GM12878 (cell line): ENCODE data around the gene RAD51B. TPM values are rescaled to one million over a fixed set of nuclear protein-coding genes. Genes with fewer than 3 reads are reported as not detected.

Experiments used
- ATAC-seq: fragments of 200-7000 bp; cut with Tn5 transposase; 3 replicates; pipeline ENCODE4 v1.9.1; 2020; ENCODE audit warnings: mild to moderate bottlenecking, moderate library complexity
- BruUV-seq: library from RNA; stranded (reverse); fragments of 400-500 nt; replicated peaks from 2 replicates; lab custom pipeline; 2021; lab: Mats Ljungman, UMichigan
- CTCF ChIA-PET: fragments of 300-600 bp; sonication (Branson Sonifier 250); formaldehyde crosslinking; extraction: SDS; loops from one replicate; lab custom pipeline; 2021; ENCODE audit warnings: inconsistent platforms; lab: Yijun Ruan, JAX
- POLR2A ChIA-PET: fragments of 350-600 bp; formaldehyde crosslinking; extraction: SDS; loops from one replicate; lab custom pipeline; 2021; ENCODE audit warnings: inconsistent platforms; lab: Charles Lee
- RAD21 ChIA-PET: fragments of 300-600 bp; sonication (Branson Sonifier 250); formaldehyde crosslinking; loops from one replicate; lab custom pipeline; 2023; ENCODE audit warnings: antibody characterized with exemption; ENCODE audit not compliant: unreplicated experiment; lab: Charles Lee
- SMC1A ChIA-PET: fragments of 300-600 bp; sonication (Branson Sonifier 250); formaldehyde crosslinking; loops from one replicate; lab custom pipeline; 2023; ENCODE audit not compliant: unreplicated experiment, uncharacterized antibody; lab: Charles Lee
- DNase-seq: peaks from one replicate; pipeline ENCODE4 v3.0.0-alpha.2; 2011; ENCODE audit warnings: low read depth, low spot score
- FAIRE-seq: peaks from 3 replicates; lab custom pipeline; 2011; peaks lifted over from hg19 to GRCh38; lab: Jason Lieb, UNC
- H2AFZ ChIP-seq: 2 replicates; pipeline ENCODE4 v1.6.0; 2011; ENCODE audit warnings: low read depth, low read length, control low read depth; ENCODE audit not compliant: control insufficient read depth
- H3K27ac ChIP-seq: 2 replicates; pipeline ENCODE4 v1.5.1; 2011; ENCODE audit warnings: control low read depth; ENCODE audit not compliant: control insufficient read depth, insufficient read depth
- H3K27me3 ChIP-seq, 2 experiments: replicated peaks in 1 of 2; 2 replicates each; pipeline versions ENCODE4 v1.6.0 to v1.6.1; 2011; ENCODE audit warnings: low read length in 1 of 2; ENCODE audit not compliant: control insufficient read depth in 2 of 2, insufficient read depth in 2 of 2
- H3K36me3 ChIP-seq, 2 experiments: 2 replicates each; pipeline ENCODE4 v1.5.1; 2011; ENCODE audit warnings: low read length in 1 of 2; ENCODE audit not compliant: control insufficient read depth in 2 of 2, insufficient read depth in 2 of 2
- H3K4me1 ChIP-seq: 2 replicates; pipeline ENCODE4 v1.6.1; 2011; ENCODE audit warnings: mild to moderate bottlenecking, low read length, moderate library complexity, mixed read lengths; ENCODE audit not compliant: control insufficient read depth, insufficient read depth
- H3K4me2 ChIP-seq: 2 replicates; pipeline ENCODE4 v1.6.0; 2011; ENCODE audit warnings: control low read depth; ENCODE audit not compliant: control insufficient read depth, insufficient read depth
- H3K4me3 ChIP-seq: fragments of 200-600 bp; sonication (generic); 2 replicates; pipeline ENCODE4 v1.5.1; 2016
- H3K79me2 ChIP-seq: 2 replicates; pipeline ENCODE4 v1.6.0; 2011; ENCODE audit warnings: low read length; ENCODE audit not compliant: control insufficient read depth, insufficient read depth
- H3K9ac ChIP-seq: 2 replicates; pipeline ENCODE4 v1.8.0; 2011; ENCODE audit warnings: low read length, control low read depth, mixed read lengths; ENCODE audit not compliant: control insufficient read depth, insufficient read depth
- H3K9me3 ChIP-seq: replicated peaks from 3 replicates; pipeline ENCODE4 v1.5.1; 2011; ENCODE audit warnings: mild to moderate bottlenecking, low read length; ENCODE audit not compliant: control insufficient read depth, insufficient read depth
- H4K20me1 ChIP-seq: 2 replicates; pipeline ENCODE4 v1.6.0; 2011; ENCODE audit not compliant: control insufficient read depth, insufficient read depth
- CEBPB ChIP-seq, 2 experiments: fragments of 150-350 bp in 1 of 2; IDR thresholded peaks; 2 replicates each; pipeline ENCODE4 v1.6.1; 2012 to 2014; ENCODE audit warnings: low read depth in 2 of 2, low read length in 2 of 2, borderline replicate concordance in 1 of 2, inconsistent platforms in 1 of 2
- CREB1 ChIP-seq: IDR thresholded peaks from 2 replicates; pipeline ENCODE4 v1.6.1; 2012; ENCODE audit warnings: low read depth, mild to moderate bottlenecking, inconsistent platforms
- EGR1 ChIP-seq, 2 experiments: IDR thresholded peaks; 1 replicate in 1 of 2; 2 replicates in 1 of 2; pipeline ENCODE4 v1.6.1; 2011 to 2012; ENCODE audit warnings: low read depth in 2 of 2, low read length in 2 of 2, borderline replicate concordance in 1 of 2, mild to moderate bottlenecking in 1 of 2, moderate library complexity in 1 of 2
- ETV6 ChIP-seq, 2 experiments: fragments of 450-650 bp in 1 of 2; IDR thresholded peaks in 1 of 2; conservative IDR thresholded peaks in 1 of 2; 2 replicates each; pipeline ENCODE4 v1.6.1; 2014; ENCODE audit warnings: antibody characterized with exemption in 1 of 2, borderline replicate concordance in 1 of 2, low read depth in 1 of 2, mild to moderate bottlenecking in 1 of 2, moderate library complexity in 1 of 2
- GABPA ChIP-seq: IDR thresholded peaks from 2 replicates; pipeline ENCODE4 v1.6.1; 2014; ENCODE audit warnings: antibody characterized with exemption, low read depth, mild to moderate bottlenecking, inconsistent platforms
- MYB ChIP-seq: fragments of 150-350 bp; IDR thresholded peaks from 2 replicates; pipeline ENCODE4 v1.6.1; 2014; ENCODE audit warnings: mild to moderate bottlenecking, low read depth, low read length, borderline replicate concordance
- NFIC ChIP-seq: IDR thresholded peaks from 2 replicates; pipeline ENCODE4 v1.6.1; 2012; ENCODE audit warnings: low read depth, mild to moderate bottlenecking, inconsistent platforms, low read length, moderate library complexity
- NFXL1 ChIP-seq: fragments of 450-650 bp; IDR thresholded peaks from 2 replicates; pipeline ENCODE4 v1.6.1; 2017; ENCODE audit warnings: antibody characterized with exemption, mild to moderate bottlenecking, borderline replicate concordance
- RBBP5 ChIP-seq: fragments of 200-600 bp; sonication (generic); conservative IDR thresholded peaks from 2 replicates; pipeline ENCODE4 v1.6.1; 2016
- SIX5 ChIP-seq: IDR thresholded peaks from 2 replicates; pipeline ENCODE4 v1.6.1; 2011; ENCODE audit warnings: mild to moderate bottlenecking, low read depth, low read length, moderate library complexity; ENCODE audit not compliant: severe bottlenecking
- SUPT20H ChIP-seq: IDR thresholded peaks from 2 replicates; pipeline ENCODE4 v1.6.1; 2011; ENCODE audit warnings: low read depth, mild to moderate bottlenecking, low read length, moderate library complexity, borderline replicate concordance; ENCODE audit not compliant: control insufficient read depth
- TCF12 ChIP-seq: IDR thresholded peaks from 2 replicates; pipeline ENCODE4 v1.6.1; 2011; ENCODE audit warnings: low read depth, mild to moderate bottlenecking, low read length
- ZNF24 ChIP-seq: fragments of 450-650 bp; IDR thresholded peaks from 2 replicates; pipeline ENCODE4 v1.6.1; 2017; ENCODE audit warnings: antibody characterized with exemption, mild to moderate bottlenecking
- ZNF384 ChIP-seq: IDR thresholded peaks from 2 replicates; pipeline ENCODE4 v1.6.1; 2012; ENCODE audit warnings: low read depth, mild to moderate bottlenecking, low read length, improper control_type of control experiment, borderline replicate concordance
- WGBS: methylation state at CpG from one replicate; pipeline ENCODE4 v1.1.6; 2016; ENCODE audit warnings: low lambda C conversion rate; ENCODE audit not compliant: insufficient replicate concordance, insufficient coverage; ENCODE audit errors: missing lambda C conversion rate; 5-methylcytosine and 5-hydroxymethylcytosine counted together
- in situ Hi-C: fragments of 300-500 bp; cut with MboI; formaldehyde crosslinking; loops from 9 replicates; pipeline ENCODE4 v1.14.3; 2018; ENCODE audit warnings: mixed read lengths
- intact Hi-C: fragments of 100-400 bp; cut with micrococcal nuclease; formaldehyde crosslinking; loops from one replicate; pipeline ENCODE4 v1.14.2; 2022; ENCODE audit not compliant: unreplicated experiment
- polyA plus RNA-seq, 11 experiments: library from polyadenylated mRNA; depleted of rRNA in 4 of 11; unstranded in 6 of 11; stranded (reverse) in 5 of 11; fragments of >200 nt; fragmentation: Nextera tagmentation in 4 of 11; fragmentation: Illumina TruSeq in 1 of 11; extraction: Ambion mirVana in 4 of 11; extraction: Trizol in 1 of 11; gene quantifications; 1 replicate in 1 of 11; 2 replicates in 10 of 11; pipeline versions ENCODE4 v1.2.1 to v1.2.3, GENCODE V29; 2011 to 2016; ENCODE audit warnings: inconsistent platforms in 2 of 11, missing spikeins in 2 of 11, low read depth in 1 of 11
- total RNA-seq, 4 experiments: library from RNA; depleted of rRNA in 3 of 4; stranded (reverse); fragments of >200 nt in 3 of 4; fragmentation: Illumina TruSeq in 1 of 4; extraction: Trizol in 1 of 4; gene quantifications; 2 replicates each; pipeline versions ENCODE4 v1.2.1 to v1.2.3, GENCODE V29; 2013 to 2021
- TF ChIP-seq, protein P1 (sequence below): fragments of 450-650 bp; IDR thresholded peaks from 2 replicates; pipeline ENCODE4 v1.6.1; 2017; ENCODE audit warnings: mild to moderate bottlenecking, moderate library complexity
- TF ChIP-seq, protein P2 (sequence below): fragments of 450-650 bp; IDR thresholded peaks from 2 replicates; pipeline ENCODE4 v1.6.1; 2017; ENCODE audit warnings: low read depth, mild to moderate bottlenecking, moderate library complexity

The RAD51B gene
- total and polyA plus RNA-seq, 10 of the 15 experiments (the other 5 are each of a cell fraction or from before 2014, with no cell fraction given), result 9.8 to 26.8 (median 21.3) TPM

- no peak for DNase-seq
- in situ Hi-C loops, result no loop called here
- FAIRE-seq, result no peak
- ATAC-seq, result no peak
- H3K4me1 ChIP-seq, result peaks cover 10% of the 10 kb centered on the region
- no peaks in the 10 kb centered on the region for H3K36me3 ChIP-seq
- no peaks in the 10 kb centered on the region for H3K79me2 ChIP-seq
- ChIA-PET CTCF (interaction anchor here (2.2 kb wide), 1 partner anchor 14 kb away, joined by 14 read pairs; no protein-coding TSS in a partner anchor), SMC1A (interaction anchor here (1.0 kb wide), 1 partner anchor 32 kb away, joined by 3 read pairs; no protein-coding TSS in a partner anchor), RAD21 (no interaction called here), POLR2A (interaction anchor here (1.1 kb wide), 1 partner anchor 13 kb away, joined by 3 read pairs; no protein-coding TSS in a partner anchor)
- H3K4me3 ChIP-seq, result no peak overlapping the region
- intact Hi-C loops, result no loop called here
- H3K4me2 ChIP-seq, result no peak overlapping the region
- no peaks in the 10 kb centered on the region for H3K27me3 ChIP-seq
- H3K27ac ChIP-seq, result no peak overlapping the region
- no TSS peak for BruUV-seq
- no peaks in the 10 kb centered on the region for H4K20me1 ChIP-seq
- H3K9me3 ChIP-seq, result no peaks in the 10 kb centered on the region; the same call in 2 of the 3 replicates
- no peak overlapping the region for H3K9ac ChIP-seq
- TF ChIP-seq CREB1 (no peak), ZNF24 (no peak), TCF12 (no peak), NFIC (no peak), RBBP5 (no peak), GABPA (no peak), ETV6 (conservative IDR thresholded peaks at IDR 0.05 in 1 of 2, IDR thresholded peaks at IDR 0.05 in 1 of 2; ENCODE audit: borderline replicate concordance in 1 of 2, low read depth in 1 of 2) (no peak), SIX5 (no peak), NFXL1 (no peak), CEBPB (IDR thresholded peaks at IDR 0.05; ENCODE audit: borderline replicate concordance in 1 of 2, low read depth in 2 of 2, low read length in 2 of 2) (no peak), MYB (no peak), ZNF384 (no peak), SUPT20H (no peak), EGR1 (IDR thresholded peaks at IDR 0.05; ENCODE audit: borderline replicate concordance in 1 of 2, low read depth in 2 of 2, low read length in 2 of 2) (no peak)
- TF ChIP-seq, protein P1, sequence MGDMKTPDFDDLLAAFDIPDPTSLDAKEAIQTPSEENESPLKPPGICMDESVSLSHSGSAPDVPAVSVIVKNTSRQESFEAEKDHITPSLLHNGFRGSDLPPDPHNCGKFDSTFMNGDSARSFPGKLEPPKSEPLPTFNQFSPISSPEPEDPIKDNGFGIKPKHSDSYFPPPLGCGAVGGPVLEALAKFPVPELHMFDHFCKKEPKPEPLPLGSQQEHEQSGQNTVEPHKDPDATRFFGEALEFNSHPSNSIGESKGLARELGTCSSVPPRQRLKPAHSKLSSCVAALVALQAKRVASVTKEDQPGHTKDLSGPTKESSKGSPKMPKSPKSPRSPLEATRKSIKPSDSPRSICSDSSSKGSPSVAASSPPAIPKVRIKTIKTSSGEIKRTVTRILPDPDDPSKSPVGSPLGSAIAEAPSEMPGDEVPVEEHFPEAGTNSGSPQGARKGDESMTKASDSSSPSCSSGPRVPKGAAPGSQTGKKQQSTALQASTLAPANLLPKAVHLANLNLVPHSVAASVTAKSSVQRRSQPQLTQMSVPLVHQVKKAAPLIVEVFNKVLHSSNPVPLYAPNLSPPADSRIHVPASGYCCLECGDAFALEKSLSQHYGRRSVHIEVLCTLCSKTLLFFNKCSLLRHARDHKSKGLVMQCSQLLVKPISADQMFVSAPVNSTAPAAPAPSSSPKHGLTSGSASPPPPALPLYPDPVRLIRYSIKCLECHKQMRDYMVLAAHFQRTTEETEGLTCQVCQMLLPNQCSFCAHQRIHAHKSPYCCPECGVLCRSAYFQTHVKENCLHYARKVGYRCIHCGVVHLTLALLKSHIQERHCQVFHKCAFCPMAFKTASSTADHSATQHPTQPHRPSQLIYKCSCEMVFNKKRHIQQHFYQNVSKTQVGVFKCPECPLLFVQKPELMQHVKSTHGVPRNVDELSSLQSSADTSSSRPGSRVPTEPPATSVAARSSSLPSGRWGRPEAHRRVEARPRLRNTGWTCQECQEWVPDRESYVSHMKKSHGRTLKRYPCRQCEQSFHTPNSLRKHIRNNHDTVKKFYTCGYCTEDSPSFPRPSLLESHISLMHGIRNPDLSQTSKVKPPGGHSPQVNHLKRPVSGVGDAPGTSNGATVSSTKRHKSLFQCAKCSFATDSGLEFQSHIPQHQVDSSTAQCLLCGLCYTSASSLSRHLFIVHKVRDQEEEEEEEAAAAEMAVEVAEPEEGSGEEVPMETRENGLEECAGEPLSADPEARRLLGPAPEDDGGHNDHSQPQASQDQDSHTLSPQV, result no peak
- TF ChIP-seq, protein P2, sequence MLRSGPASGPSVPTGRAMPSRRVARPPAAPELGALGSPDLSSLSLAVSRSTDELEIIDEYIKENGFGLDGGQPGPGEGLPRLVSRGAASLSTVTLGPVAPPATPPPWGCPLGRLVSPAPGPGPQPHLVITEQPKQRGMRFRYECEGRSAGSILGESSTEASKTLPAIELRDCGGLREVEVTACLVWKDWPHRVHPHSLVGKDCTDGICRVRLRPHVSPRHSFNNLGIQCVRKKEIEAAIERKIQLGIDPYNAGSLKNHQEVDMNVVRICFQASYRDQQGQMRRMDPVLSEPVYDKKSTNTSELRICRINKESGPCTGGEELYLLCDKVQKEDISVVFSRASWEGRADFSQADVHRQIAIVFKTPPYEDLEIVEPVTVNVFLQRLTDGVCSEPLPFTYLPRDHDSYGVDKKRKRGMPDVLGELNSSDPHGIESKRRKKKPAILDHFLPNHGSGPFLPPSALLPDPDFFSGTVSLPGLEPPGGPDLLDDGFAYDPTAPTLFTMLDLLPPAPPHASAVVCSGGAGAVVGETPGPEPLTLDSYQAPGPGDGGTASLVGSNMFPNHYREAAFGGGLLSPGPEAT, result no peak
- no peak overlapping the region for H2AFZ ChIP-seq
- 84% methylated on average over 9 of the region's 9 CpGs for WGBS
Observed at GRCh38 chr14:67851785-67852410, 32.3 kb downstream of the RAD51B start.
